WTC11 (cell line): ENCODE data around the gene CLDN7. TPM values are rescaled to one million over a fixed set of nuclear protein-coding genes. Genes with fewer than 3 reads are reported as not detected.
"Not testable (repeated sequence)": the region's sequence is repeated elsewhere in the genome, so short reads cannot be mapped to it uniquely, and the experiment has no call there.

ENCODE experiments used
- ATAC-seq: fragments of 200-7000 bp; cut with Tn5 transposase; 2 replicates; pipeline ENCODE4 v1.10.0; 2021; ENCODE audit warnings: mild to moderate bottlenecking, moderate library complexity
- CTCF ChIA-PET: fragments of 300-600 bp; sonication (Branson Sonifier 250); formaldehyde crosslinking; loops from one replicate; lab custom pipeline; 2021; ENCODE audit warnings: antibody characterized with exemption; lab: Charles Lee
- POLR2A ChIA-PET: fragments of 350-600 bp; sonication (Branson Sonifier 250); formaldehyde crosslinking; loops from one replicate; lab custom pipeline; 2021; ENCODE audit warnings: antibody characterized with exemption; lab: Charles Lee
- DNase-seq: peaks from one replicate; pipeline ENCODE4 v3.0.0; 2021; ENCODE audit warnings: low spot score
- H3K27ac Mint-ChIP-seq: 2 replicates; pipeline ENCODE4 v1.8.0; 2021; ENCODE audit warnings: mixed read lengths
- H3K27me3 Mint-ChIP-seq: 2 replicates; pipeline ENCODE4 v1.8.0; 2021; ENCODE audit warnings: low read depth, mild to moderate bottlenecking, moderate library complexity, mixed read lengths
- H3K36me3 Mint-ChIP-seq: 2 replicates; pipeline ENCODE4 v1.8.0; 2021; ENCODE audit warnings: mixed read lengths
- H3K4me1 Mint-ChIP-seq: 2 replicates; pipeline ENCODE4 v1.8.0; 2022; ENCODE audit warnings: mixed read lengths
- H3K4me3 Mint-ChIP-seq: 2 replicates; pipeline ENCODE4 v1.8.0; 2021; ENCODE audit warnings: mild to moderate bottlenecking, moderate library complexity, mixed read lengths
- H3K9me3 Mint-ChIP-seq: 2 replicates; pipeline ENCODE4 v1.8.0; 2021; ENCODE audit warnings: mixed read lengths
- ATF2 ChIP-seq: sonication (generic); formaldehyde crosslinking; IDR thresholded peaks from 2 replicates; pipeline ENCODE4 v1.8.1; 2022; ENCODE audit warnings: low read depth, missing genetic modification reagents, borderline replicate concordance
- ATF3 ChIP-seq: sonication (generic); formaldehyde crosslinking; conservative IDR thresholded peaks from 2 replicates; pipeline ENCODE4 v1.8.1; 2022; ENCODE audit warnings: mild to moderate bottlenecking, missing genetic modification reagents
- CREM ChIP-seq: sonication (generic); formaldehyde crosslinking; IDR thresholded peaks from 2 replicates; pipeline ENCODE4 v1.8.1; 2022; ENCODE audit warnings: mild to moderate bottlenecking, missing genetic modification reagents, moderate library complexity
- ELF4 ChIP-seq: sonication (generic); formaldehyde crosslinking; IDR thresholded peaks from 2 replicates; pipeline ENCODE4 v1.8.1; 2022; ENCODE audit warnings: low read depth, mild to moderate bottlenecking, moderate library complexity, missing genetic modification reagents
- ETV6 ChIP-seq: sonication (generic); formaldehyde crosslinking; IDR thresholded peaks from 2 replicates; pipeline ENCODE4 v1.8.1; 2022; ENCODE audit warnings: mild to moderate bottlenecking, missing genetic modification reagents
- FOXJ3 ChIP-seq: sonication (generic); formaldehyde crosslinking; IDR thresholded peaks from 2 replicates; pipeline ENCODE4 v1.9.0; 2021; ENCODE audit warnings: missing genetic modification reagents, mild to moderate bottlenecking, borderline replicate concordance
- FOXP4 ChIP-seq: sonication (generic); formaldehyde crosslinking; IDR thresholded peaks from 2 replicates; pipeline ENCODE4 v1.8.0; 2022; ENCODE audit warnings: mild to moderate bottlenecking, missing genetic modification reagents
- GRHL2 ChIP-seq: fragments of 250-450 bp; sonication (Bioruptor Pico); IDR thresholded peaks from 2 replicates; pipeline ENCODE4 v1.8.0; 2022; ENCODE audit warnings: mild to moderate bottlenecking, moderate library complexity; ENCODE audit not compliant: insufficient replicate concordance, severe bottlenecking
- MXD4 ChIP-seq: fragments of 250-450 bp; sonication (Bioruptor Pico); IDR thresholded peaks from 2 replicates; pipeline ENCODE4 v1.8.0; 2021; ENCODE audit warnings: mild to moderate bottlenecking, moderate library complexity, borderline replicate concordance
- NFATC4 ChIP-seq: fragments of 250-450 bp; sonication (Bioruptor Pico); IDR thresholded peaks from 2 replicates; pipeline ENCODE4 v1.9.0; 2021; ENCODE audit warnings: mild to moderate bottlenecking
- NFYB ChIP-seq: sonication (generic); formaldehyde crosslinking; conservative IDR thresholded peaks from 2 replicates; pipeline ENCODE4 v1.8.0; 2022; ENCODE audit warnings: low read depth, missing genetic modification reagents
- SP1 ChIP-seq: sonication (generic); formaldehyde crosslinking; conservative IDR thresholded peaks from 2 replicates; pipeline ENCODE4 v1.8.1; 2022; ENCODE audit warnings: missing genetic modification reagents
- ZNF219 ChIP-seq: sonication (generic); formaldehyde crosslinking; IDR thresholded peaks from 2 replicates; pipeline ENCODE4 v1.8.0; 2023; ENCODE audit warnings: missing genetic modification reagents, mild to moderate bottlenecking, borderline replicate concordance
- ZNF425 ChIP-seq: fragments of 250-450 bp; sonication (Bioruptor Pico); conservative IDR thresholded peaks from 2 replicates; pipeline ENCODE4 v1.9.0; 2021; ENCODE audit warnings: mild to moderate bottlenecking
- total RNA-seq: library from RNA; stranded (reverse); gene quantifications from 3 replicates; pipeline ENCODE4 v1.2.3, GENCODE V29; 2021
- TF ChIP-seq, protein P1 (sequence below): fragments of 250-450 bp; sonication (Bioruptor Pico); IDR thresholded peaks from 2 replicates; pipeline ENCODE4 v1.8.0; 2021; ENCODE audit warnings: mild to moderate bottlenecking
- TF ChIP-seq, protein P2 (sequence below): sonication (generic); formaldehyde crosslinking; IDR thresholded peaks from 2 replicates; pipeline ENCODE4 v1.8.1; 2023; ENCODE audit warnings: mild to moderate bottlenecking, missing genetic modification reagents, moderate library complexity
- TF ChIP-seq, protein P3 (sequence below): fragments of 250-450 bp; sonication (Bioruptor Pico); IDR thresholded peaks from 2 replicates; pipeline ENCODE4 v1.9.0; 2021; ENCODE audit warnings: mild to moderate bottlenecking

The CLDN7 gene
- total RNA-seq, 1 experiment from 2014 or later, result 136 TPM

GRCh38 chr17:7248796-7249195 lies 13.5 kb downstream of the CLDN7 start:
- H3K27ac Mint-ChIP-seq, result peak overlapping the region; percentile 37
- ChIA-PET CTCF (interaction anchor here (0.8 to 1.6 kb wide), 2 partner anchors 13 to 47 kb away, joined by 3 to 4 read pairs; no protein-coding TSS in a partner anchor), POLR2A (no interaction called here)
- H3K4me3 Mint-ChIP-seq, result no peak overlapping the region
- peaks cover 34% of the 10 kb centered on the region for H3K4me1 Mint-ChIP-seq
- peaks cover 32% of the 10 kb centered on the region for H3K36me3 Mint-ChIP-seq
- no peaks in the 10 kb centered on the region for H3K9me3 Mint-ChIP-seq
- ATAC-seq (no peak), DNase-seq (no peak)
- H3K27me3 Mint-ChIP-seq, result no peaks in the 10 kb centered on the region
- TF ChIP-seq ZNF219 (CRISPR knock-in tag), result no peak
- TF ChIP-seq NFYB, result no peak
- no peak for TF ChIP-seq FOXJ3 (CRISPR knock-in tag)
- TF ChIP-seq, protein P1, sequence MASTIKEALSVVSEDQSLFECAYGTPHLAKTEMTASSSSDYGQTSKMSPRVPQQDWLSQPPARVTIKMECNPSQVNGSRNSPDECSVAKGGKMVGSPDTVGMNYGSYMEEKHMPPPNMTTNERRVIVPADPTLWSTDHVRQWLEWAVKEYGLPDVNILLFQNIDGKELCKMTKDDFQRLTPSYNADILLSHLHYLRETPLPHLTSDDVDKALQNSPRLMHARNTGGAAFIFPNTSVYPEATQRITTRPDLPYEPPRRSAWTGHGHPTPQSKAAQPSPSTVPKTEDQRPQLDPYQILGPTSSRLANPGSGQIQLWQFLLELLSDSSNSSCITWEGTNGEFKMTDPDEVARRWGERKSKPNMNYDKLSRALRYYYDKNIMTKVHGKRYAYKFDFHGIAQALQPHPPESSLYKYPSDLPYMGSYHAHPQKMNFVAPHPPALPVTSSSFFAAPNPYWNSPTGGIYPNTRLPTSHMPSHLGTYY, result no peak
- TF ChIP-seq, all 79 proteins: peak for 0

- H3K9me3 Mint-ChIP-seq, result no peaks in the 10 kb centered on the region
- ATAC-seq (no peak), DNase-seq (no peak)
- no peak overlapping the region for H3K4me3 Mint-ChIP-seq
- peaks cover 28% of the 10 kb centered on the region for H3K36me3 Mint-ChIP-seq
- no peak for TF ChIP-seq ATF2
- no peak for TF ChIP-seq SP1 (CRISPR knock-in tag)
- no peaks in the 10 kb centered on the region for H3K27me3 Mint-ChIP-seq
- peaks cover 32% of the 10 kb centered on the region for H3K4me1 Mint-ChIP-seq
- CTCF ChIA-PET, result no interaction called here
- POLR2A ChIA-PET, result interaction anchor here (1.0 kb wide), 1 partner anchor 10 kb away, joined by 3 read pairs; no protein-coding TSS in a partner anchor
- peak overlapping the region; percentile 61; the same call in 1 of the 2 replicates for H3K27ac Mint-ChIP-seq
These were observed 15.5 kb downstream of the CLDN7 start for GRCh38 chr17:7246779-7247178.

DNA sequence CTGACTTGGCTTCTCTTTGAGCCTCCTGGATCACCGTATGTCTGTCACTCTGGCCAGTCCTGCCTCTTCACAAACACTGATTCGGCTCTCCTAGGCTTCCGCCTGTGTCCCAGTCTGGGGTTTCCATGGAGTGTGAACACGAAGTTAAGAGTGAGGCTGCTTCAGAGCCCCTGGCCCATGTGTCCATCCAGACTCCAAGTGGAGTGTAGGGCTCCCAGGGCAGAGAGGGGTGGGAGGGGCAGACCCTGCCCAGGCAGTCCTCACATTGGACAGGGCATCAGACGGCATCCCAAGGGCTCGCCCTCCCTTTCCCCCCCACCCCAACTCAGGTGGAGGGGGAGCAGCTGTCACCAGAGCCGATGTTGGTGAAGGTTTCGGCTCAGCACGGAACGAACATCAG lies 18.4 kb downstream of the CLDN7 start:
- ChIA-PET CTCF (interaction anchor here (3.4 kb wide), 2 partner anchors 24 to 38 kb away, joined by 16 to 21 read pairs; partner anchors contain the start of genes ACADVL, DLG4 and SLC2A4), POLR2A (interaction anchor here (1.0 kb wide), 1 partner anchor 9 kb away, joined by 4 read pairs; the partner anchor contains the start of gene DVL2)
- not testable (repeated sequence) for ATAC-seq, H3K9me3 Mint-ChIP-seq, DNase-seq, H3K27me3 Mint-ChIP-seq
- peak overlapping the region; percentile 76; the same call in 1 of the 2 replicates for H3K27ac Mint-ChIP-seq
- H3K4me3 Mint-ChIP-seq, result peak overlapping the region; percentile 90; the same call in 1 of the 2 replicates
- H3K36me3 Mint-ChIP-seq, result peaks cover 33% of the 10 kb centered on the region
- peaks cover 33% of the 10 kb centered on the region for H3K4me1 Mint-ChIP-seq

GRCh38 chr17:7243453-7243729 lies 18.9 kb downstream of the CLDN7 start:
- ChIA-PET POLR2A (interaction anchor here (1.0 to 2.3 kb wide), 6 partner anchors 8 to 38 kb away, joined by 3 to 8 read pairs (median 6); partner anchors contain the start of genes ACADVL, CTDNEP1, DLG4 and DVL2), CTCF (interaction anchor here (0.7 to 3.4 kb wide), 6 partner anchors 23 to 197 kb away, joined by 3 to 21 read pairs (median 8); partner anchors contain the start of genes ACADVL, DLG4 and SLC2A4)
- H3K27me3 Mint-ChIP-seq, result no peaks in the 10 kb centered on the region
- peak overlapping the region; percentile 90 for H3K4me3 Mint-ChIP-seq
- DNase-seq, result no peak
- peak overlapping the region; percentile 96 for H3K27ac Mint-ChIP-seq
- no peak for ATAC-seq
- H3K36me3 Mint-ChIP-seq, result peaks cover 33% of the 10 kb centered on the region
- H3K4me1 Mint-ChIP-seq, result peaks cover 33% of the 10 kb centered on the region
- no peaks in the 10 kb centered on the region for H3K9me3 Mint-ChIP-seq
- TF ChIP-seq ZNF219 (CRISPR knock-in tag) (no peak), NFATC4 (CRISPR knock-in tag) (no peak), CREM (CRISPR knock-in tag) (no peak), FOXP4 (no peak), ATF3 (CRISPR knock-in tag) (no peak), GRHL2 (no peak), ETV6 (CRISPR knock-in tag) (no peak), ATF2 (no peak), MXD4 (CRISPR knock-in tag) (no peak), SP1 (CRISPR knock-in tag) (no peak), ZNF425 (CRISPR knock-in tag) (no peak), ELF4 (CRISPR knock-in tag) (no peak)
- TF ChIP-seq, protein P2, sequence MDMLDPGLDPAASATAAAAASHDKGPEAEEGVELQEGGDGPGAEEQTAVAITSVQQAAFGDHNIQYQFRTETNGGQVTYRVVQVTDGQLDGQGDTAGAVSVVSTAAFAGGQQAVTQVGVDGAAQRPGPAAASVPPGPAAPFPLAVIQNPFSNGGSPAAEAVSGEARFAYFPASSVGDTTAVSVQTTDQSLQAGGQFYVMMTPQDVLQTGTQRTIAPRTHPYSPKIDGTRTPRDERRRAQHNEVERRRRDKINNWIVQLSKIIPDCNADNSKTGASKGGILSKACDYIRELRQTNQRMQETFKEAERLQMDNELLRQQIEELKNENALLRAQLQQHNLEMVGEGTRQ, result no peak
- TF ChIP-seq, protein P3, sequence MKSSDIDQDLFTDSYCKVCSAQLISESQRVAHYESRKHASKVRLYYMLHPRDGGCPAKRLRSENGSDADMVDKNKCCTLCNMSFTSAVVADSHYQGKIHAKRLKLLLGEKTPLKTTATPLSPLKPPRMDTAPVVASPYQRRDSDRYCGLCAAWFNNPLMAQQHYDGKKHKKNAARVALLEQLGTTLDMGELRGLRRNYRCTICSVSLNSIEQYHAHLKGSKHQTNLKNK (CRISPR knock-in tag), result no peak
